GM15510 (cell line): ENCODE data around the gene KCNQ1OT1.

ENCODE experiments used
- POLR2A ChIP-seq: IDR thresholded peaks from 3 replicates; pipeline ENCODE4 v1.6.1; 2011; ENCODE audit warnings: borderline replicate concordance; ENCODE audit not compliant: insufficient read length; ENCODE audit errors: extremely low read depth

KCNQ1OT1 gene

DNA sequence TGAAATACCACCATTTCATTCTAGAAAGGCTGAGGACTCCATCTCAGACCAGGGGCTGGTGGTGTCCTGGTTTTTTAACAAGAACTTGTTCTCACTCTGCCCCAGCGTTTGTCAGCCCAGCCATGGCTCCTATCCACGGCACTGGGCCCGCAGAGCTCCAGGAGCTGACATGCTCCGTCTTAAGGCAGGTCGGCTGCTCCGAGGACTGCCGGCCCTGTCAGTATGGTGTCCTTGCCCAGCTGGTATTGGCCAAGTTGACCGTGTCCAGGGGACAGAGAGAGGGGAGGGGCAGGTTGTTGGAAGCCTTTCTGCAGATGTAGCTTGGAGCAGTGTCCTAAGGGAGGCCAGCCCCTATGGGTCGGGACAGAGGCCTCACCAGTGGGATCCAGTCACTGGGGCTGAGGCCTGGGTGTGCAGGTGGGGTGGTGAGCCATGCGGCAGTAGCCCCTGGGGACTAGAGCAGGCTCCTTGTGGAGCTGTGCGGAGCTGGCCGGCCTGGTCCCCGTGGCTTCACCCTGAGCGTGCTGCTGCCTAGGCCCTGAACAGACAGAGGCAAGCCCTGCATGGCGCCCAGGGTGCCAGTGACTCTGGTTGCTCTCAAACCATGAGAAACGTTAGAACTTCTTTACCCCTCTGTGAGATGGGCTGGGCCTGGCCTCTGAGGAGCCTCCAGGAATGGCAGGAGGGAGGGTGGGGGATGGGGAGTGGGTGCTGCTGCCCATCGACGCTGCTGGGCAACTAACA is 39.9 kb upstream of the KCNQ1OT1 start:
- TF ChIP-seq POLR2A, result no peak

DNA sequence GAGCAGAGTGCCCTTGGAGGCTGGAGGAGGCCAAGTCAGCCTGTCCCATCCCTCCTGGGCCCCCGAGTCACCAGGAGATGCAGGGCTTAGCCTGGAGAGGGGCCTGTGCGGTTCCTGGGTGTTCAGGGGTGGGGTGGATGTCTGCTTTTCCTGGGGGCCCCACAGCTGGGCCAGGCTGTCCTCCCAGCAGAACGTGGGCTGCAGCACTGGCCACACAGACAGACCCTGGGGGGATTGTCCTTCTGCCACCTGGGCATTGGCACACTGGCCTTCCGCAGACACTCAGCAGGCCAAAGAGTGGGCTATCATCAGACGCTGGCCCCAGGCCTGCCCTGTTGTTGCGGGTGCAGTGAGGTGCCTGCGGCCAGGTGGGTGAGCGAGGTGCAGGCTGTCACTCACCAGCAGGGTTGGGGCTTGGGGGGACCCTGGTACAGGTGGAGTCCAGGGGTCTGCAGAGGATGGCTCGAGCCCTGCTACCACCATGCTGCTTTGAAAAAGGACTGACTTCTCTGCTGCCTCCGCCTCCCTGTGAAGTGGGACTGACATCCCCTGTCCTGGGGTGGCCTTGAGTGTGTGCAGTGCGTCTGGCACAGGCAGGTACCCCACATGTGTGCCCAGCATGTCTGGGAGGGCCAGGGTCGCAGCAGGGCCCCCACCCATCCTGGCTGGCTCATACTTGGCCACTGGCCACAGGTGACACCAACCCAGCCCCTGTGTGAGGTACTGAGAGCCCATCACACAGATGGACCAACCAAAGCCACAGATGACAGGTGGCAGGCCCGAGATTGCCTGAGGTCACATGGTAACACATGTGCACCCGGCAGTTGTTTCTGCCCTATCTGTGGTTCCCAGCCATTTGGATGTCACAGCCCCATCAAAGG is 39.0 kb upstream of the KCNQ1OT1 start:
- TF ChIP-seq POLR2A, result no peak

DNA sequence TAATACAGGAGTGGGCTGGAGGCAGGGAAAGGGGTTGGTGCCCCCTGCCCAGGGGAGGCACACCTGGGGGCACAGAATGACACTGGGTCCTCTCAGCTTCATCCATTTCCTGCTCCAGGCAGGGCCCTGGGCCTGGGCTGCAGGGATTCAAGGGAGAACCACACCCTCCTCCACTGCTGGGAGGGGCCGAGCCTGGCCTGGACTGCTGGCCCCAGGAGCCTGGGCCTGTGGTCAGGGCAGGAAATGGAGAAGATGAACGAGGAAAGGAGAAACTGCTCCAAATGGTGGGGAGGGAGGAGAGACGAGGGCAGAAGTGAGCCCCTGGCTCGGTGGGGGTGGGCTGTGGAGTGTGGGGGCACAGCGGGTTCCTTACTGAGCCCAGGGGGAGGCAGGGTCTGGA is 38.1 kb upstream of the KCNQ1OT1 start:
- no peak for TF ChIP-seq POLR2A

DNA sequence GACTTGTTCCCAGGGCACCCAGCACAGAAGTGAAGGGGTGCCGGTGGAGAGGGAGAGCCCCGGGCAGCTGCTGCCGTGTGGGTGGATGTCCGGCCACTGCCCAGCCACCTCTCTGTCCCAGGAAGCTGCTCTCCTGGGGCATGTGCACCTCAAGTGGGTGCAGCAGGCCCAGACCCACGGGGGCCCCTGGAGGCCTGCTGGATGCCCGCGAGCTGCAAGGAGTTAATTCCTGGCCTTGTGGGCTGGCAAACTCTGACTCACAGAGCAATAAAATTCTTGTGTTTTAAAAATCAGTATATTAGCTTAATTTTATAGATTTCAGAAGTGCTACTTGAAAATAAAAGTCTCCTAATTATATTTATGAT is 37.4 kb upstream of the KCNQ1OT1 start:
- TF ChIP-seq POLR2A, result no peak

DNA sequence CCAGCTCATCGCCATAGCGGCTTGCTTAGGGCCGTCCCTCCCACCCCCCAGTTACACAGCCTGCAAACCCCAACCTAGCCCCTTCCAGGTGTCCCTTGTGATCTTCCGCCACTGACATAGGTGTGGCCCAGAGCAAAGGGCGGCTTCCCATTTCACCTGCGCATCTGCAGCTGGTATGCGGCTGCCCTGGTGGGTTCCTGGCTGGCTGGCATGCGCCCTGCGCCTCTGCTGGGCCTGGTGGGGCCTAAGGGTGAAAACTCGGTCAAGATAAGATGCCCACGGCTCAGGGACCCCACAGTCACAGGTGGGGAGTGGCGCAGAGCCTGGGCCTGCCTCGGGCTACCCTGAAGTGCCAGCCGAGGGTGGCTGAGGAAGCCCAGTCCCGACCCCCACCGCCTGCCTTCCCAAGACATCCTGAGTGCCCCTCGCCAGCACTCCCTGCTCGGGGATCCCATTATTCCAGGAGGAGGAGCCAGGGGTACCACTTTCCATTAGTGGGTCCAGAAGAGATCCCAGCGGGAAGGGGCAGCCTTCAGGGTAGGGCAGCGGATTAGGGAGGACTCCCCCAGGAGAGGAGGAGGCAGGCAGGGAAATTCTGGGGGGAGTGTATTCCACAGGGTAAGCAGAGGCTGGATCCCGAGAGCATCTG is 36.9 kb upstream of the KCNQ1OT1 start:
- no peak for TF ChIP-seq POLR2A

DNA sequence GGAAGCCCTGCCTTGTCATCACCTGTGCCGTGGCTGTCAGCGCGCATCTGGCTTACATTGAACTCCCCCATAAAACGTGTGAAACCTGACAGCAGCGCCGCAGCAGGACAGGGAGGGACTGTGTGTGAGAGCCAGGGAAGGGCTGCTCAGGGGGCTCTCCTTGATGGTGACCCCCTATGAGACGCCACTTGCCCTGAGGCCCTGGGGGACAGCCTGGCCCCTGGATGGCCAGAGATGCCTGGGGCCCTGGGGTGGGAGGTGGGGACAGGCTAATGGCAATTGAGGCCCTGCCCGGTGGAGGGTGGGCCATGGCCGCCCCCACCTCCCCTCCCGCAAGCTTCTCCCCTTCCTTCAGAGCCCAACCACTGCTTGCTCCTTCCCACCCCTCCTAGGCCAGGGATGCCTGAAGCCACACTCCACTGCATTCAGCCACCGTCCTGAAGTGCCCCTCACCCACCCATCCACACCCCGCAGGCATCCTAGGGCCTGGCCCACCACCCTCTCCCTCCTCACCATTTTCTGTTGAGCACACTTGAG is 35.3 kb upstream of the KCNQ1OT1 start:
- no peak for TF ChIP-seq POLR2A

DNA sequence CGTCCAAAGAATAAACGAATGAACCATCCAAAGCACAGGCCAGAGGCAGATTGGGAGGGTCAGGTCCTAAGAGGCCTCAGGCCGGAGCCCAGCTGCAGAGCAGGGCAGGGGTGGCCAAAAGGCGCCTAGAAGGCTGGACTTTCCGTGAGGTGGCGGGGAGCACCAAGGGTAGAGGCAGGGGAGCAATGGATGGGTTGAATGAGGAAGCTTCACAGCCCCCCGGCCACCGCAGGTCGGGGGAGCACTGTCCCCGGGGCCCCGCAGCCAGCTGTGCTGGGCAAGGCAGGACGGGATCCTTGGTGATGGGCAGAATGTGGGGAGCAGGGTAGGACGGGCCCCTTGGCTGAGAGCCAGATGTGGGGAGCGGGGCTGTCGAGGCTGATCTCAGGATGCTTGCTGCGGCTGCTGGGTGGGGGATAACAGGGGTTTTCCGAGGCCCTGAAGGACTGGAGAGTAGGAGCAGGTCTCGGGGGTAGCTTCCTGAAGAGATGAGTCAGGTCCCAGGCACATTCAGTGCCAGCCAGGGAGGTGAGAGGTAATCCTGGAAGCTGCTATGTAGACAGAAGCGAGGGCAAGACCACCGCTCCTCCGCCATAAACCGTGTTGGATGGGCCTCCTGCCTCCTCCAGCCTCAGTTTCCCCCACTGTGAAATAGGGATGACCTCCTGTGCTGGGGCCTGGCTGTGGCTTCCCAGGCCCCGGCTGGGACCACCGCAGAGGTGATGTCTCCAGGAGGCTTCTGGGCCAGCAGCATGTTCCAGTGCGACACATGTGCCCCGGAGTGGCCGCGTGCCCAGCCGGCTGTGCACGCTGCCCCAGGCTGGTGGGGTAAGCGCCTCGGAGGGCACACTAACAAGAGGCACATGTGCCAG is 34.6 kb upstream of the KCNQ1OT1 start:
- TF ChIP-seq POLR2A, result no peak

GRCh38 chr11:2732940-2733628 is 33.3 kb upstream of the KCNQ1OT1 start:
- no peak for TF ChIP-seq POLR2A

GRCh38 chr11:2732261-2732939 is 32.6 kb upstream of the KCNQ1OT1 start:
- TF ChIP-seq POLR2A, result no peak

DNA sequence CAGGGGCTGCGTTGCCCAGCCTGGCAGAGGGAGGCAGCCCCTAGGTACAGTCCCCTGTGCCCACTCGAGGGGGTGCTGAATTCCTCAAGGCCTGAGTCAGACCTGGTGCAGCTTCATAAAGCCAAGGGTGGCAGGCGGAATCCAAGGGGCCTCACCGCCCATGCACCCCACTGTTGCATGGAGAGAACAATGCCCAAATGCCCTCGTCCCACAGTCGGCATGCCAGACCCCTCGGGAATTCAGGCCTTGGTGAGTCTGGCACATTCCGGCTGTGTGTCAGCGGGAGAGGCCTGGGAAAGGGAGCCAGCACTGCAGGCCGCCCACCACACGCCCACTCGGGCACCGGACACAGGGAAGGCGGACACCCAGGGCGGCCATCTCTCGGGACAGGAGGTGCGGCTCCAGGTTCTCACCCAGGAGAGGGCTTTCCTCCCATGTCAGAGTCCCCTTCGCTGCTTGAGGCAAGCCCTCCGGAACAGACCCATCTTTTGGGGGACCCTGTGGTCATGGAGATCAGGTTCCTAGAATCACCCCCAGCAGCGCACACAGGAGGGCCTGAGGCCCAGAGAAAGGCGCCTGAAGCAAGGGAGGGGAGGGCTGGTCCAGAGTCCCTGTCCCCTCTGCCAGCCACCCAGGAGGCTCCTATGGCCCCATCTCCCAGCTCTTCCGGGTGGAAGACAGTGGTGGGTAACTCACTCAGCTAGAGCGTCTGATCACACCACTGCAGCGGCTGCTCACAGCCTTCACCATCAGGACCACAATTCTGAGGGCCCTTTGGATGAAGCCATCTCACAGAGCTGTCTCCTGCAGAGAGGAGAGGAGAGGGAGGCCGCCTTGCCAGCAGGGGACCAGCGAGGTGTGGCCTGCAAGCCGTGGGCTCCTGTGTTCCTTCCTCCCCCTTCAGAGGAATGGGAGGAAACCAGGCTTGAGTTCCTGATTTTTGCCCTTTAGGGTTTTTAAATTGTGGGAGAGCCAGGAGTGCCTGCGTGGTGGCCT is 31.6 kb upstream of the KCNQ1OT1 start:
- no peak for TF ChIP-seq POLR2A

GRCh38 chr11:2730272-2731129 is 30.7 kb upstream of the KCNQ1OT1 start:
- no peak for TF ChIP-seq POLR2A
